HG03045 (cell line): ENCODE data around the gene NAALADL2.
"Not testable (repeated sequence)": the region's sequence is repeated elsewhere in the genome, so short reads cannot be mapped to it uniquely, and the experiment has no call there.

Source experiments
- ATAC-seq: cut with Tn5 transposase; IDR thresholded peaks from one replicate; pipeline ENCODE4 v1.9.1; 2021; ENCODE audit warnings: mild to moderate bottlenecking, moderate library complexity; ENCODE audit not compliant: unreplicated experiment

Gene NAALADL2

GRCh38 chr3:175346573-175347356, 487.6 kb downstream of the NAALADL2 start:
- no peak for ATAC-seq

- ATAC-seq: no peak
Observed at GRCh38 chr3:175349168-175349567, 490.0 kb downstream of the NAALADL2 start.

- no peak for ATAC-seq
Observed at GRCh38 chr3:175355801-175356335, 496.7 kb downstream of the NAALADL2 start.

GRCh38 chr3:175356899-175357324, 497.8 kb downstream of the NAALADL2 start:
- no peak for ATAC-seq

- ATAC-seq: no peak
Observed at GRCh38 chr3:175357758-175358157, 498.6 kb downstream of the NAALADL2 start.

GRCh38 chr3:175358935-175359334, 499.8 kb downstream of the NAALADL2 start:
- no peak for ATAC-seq

- ATAC-seq: not testable (repeated sequence)
Observed at GRCh38 chr3:175370426-175370825, 511.3 kb downstream of the NAALADL2 start.

- ATAC-seq: not testable (repeated sequence)
Observed at GRCh38 chr3:175371187-175371586, 512.1 kb downstream of the NAALADL2 start.

GRCh38 chr3:175374705-175375104, 515.6 kb downstream of the NAALADL2 start:
- no peak for ATAC-seq

- no peak for ATAC-seq
Observed at GRCh38 chr3:175378348-175378747, 519.2 kb downstream of the NAALADL2 start.

GRCh38 chr3:175381685-175382084, 522.6 kb downstream of the NAALADL2 start:
- ATAC-seq: no peak

GRCh38 chr3:175383371-175383770, 524.2 kb downstream of the NAALADL2 start:
- ATAC-seq: no peak

GRCh38 chr3:175383813-175384212, 524.7 kb downstream of the NAALADL2 start:
- no peak for ATAC-seq

- ATAC-seq: no peak
Observed at GRCh38 chr3:175384569-175384968, 525.4 kb downstream of the NAALADL2 start.

GRCh38 chr3:175386630-175387029, 527.5 kb downstream of the NAALADL2 start:
- no peak for ATAC-seq

GRCh38 chr3:175389560-175389959, 530.4 kb downstream of the NAALADL2 start:
- ATAC-seq: no peak

- ATAC-seq: no peak
Observed at GRCh38 chr3:175391601-175392000, 532.5 kb downstream of the NAALADL2 start.

- no peak for ATAC-seq
Observed at GRCh38 chr3:175392653-175393052, 533.5 kb downstream of the NAALADL2 start.

GRCh38 chr3:175397372-175397771, 538.2 kb downstream of the NAALADL2 start:
- no peak for ATAC-seq

- ATAC-seq: no peak
Observed at GRCh38 chr3:175398676-175399075, 539.5 kb downstream of the NAALADL2 start.

- ATAC-seq: no peak
Observed at GRCh38 chr3:175399156-175399840, 540.2 kb downstream of the NAALADL2 start.

GRCh38 chr3:175404027-175404426, 544.9 kb downstream of the NAALADL2 start:
- no peak for ATAC-seq
